ENCODE measurements around the gene CCDC148. TPM values are rescaled to one million over a fixed set of nuclear protein-coding genes. Genes with fewer than 3 reads are reported as not detected.

CCDC148 gene
- total RNA-seq, 1 donor from 2014 or later: 1.0 TPM

DNA sequence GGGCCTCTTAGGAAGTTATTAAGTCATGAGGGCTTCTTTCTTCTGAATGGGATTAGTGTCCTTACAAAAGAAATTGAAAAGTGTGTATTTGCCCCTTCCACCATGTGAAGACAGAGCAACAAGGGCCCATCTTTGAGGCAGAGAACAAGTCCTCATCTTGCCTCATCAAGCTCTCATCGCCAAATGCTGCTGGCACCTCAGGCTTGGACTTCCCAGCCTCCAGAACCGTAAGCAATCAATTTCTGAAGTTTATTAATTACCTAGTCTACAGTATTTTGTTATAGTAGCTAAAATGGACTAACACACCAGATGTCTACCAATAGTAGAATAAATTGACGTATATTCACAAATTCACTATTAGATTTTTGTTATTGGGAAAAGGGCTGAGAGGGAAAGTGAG, 74.6 kb downstream of the CCDC148 start:
- TF ChIP-seq, protein P1, sequence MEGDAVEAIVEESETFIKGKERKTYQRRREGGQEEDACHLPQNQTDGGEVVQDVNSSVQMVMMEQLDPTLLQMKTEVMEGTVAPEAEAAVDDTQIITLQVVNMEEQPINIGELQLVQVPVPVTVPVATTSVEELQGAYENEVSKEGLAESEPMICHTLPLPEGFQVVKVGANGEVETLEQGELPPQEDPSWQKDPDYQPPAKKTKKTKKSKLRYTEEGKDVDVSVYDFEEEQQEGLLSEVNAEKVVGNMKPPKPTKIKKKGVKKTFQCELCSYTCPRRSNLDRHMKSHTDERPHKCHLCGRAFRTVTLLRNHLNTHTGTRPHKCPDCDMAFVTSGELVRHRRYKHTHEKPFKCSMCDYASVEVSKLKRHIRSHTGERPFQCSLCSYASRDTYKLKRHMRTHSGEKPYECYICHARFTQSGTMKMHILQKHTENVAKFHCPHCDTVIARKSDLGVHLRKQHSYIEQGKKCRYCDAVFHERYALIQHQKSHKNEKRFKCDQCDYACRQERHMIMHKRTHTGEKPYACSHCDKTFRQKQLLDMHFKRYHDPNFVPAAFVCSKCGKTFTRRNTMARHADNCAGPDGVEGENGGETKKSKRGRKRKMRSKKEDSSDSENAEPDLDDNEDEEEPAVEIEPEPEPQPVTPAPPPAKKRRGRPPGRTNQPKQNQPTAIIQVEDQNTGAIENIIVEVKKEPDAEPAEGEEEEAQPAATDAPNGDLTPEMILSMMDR (IDR thresholded peaks at IDR 0.05; ENCODE audit: insufficient read depth, low read length, poor library complexity, severe bottlenecking): no peak
- H3K27me3 ChIP-seq (ENCODE audit: control insufficient read depth, insufficient read depth, low read length): no peaks in the 10 kb centered on the region
- no peak for DNase-seq (ENCODE audit: low read depth)
- no peaks in the 10 kb centered on the region for H3K36me3 ChIP-seq (ENCODE audit: control insufficient read depth, insufficient read depth, low read length)
- no peak overlapping the region for H3K4me3 ChIP-seq (ENCODE audit: low read depth, low read length)

DNA sequence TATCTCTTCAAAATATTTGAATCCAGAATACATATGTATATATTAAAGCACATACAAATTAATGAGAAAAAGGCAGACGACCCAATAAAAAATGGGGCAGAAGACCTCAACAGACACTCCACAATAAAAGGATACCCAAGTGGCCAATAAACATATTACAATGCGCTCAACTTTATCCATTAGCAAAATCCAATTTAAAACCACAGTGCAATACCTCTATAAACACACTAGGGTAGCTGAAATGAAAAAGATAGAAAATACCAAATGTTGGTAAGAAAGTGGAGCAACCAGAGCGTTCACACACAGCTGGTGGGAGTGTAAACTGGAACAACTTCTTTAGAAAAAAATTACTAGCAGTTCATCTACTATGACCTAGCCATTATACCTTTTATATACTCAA, 75.3 kb downstream of the CCDC148 start:
- TF ChIP-seq, protein P1 (IDR thresholded peaks at IDR 0.05; ENCODE audit: insufficient read depth, low read length, poor library complexity, severe bottlenecking): no peak
- Histone ChIP-seq H3K27me3 (ENCODE audit: control insufficient read depth, insufficient read depth, low read length) (no peaks in the 10 kb centered on the region), H3K36me3 (ENCODE audit: control insufficient read depth, insufficient read depth, low read length) (no peaks in the 10 kb centered on the region), H3K4me3 (ENCODE audit: low read depth, low read length) (no peak overlapping the region)
- DNase-seq (ENCODE audit: low read depth): no peak

DNA sequence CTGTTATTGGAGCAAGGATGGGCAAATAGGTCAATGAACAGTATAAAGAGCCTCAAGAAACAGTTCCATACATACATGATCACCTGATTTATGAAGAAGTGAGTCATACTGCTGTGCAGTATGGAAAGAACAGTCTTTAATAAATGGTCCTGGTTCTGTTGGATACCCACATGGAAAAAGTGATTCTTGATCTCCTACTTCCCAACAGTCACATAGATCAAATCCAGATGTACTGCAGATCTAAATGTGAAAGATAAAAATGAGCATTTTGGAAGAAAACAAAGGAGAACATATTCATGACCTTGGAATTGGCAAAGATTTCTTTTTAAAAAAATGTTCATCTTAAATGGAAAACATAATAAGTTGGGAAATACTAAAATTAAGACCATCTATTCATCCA, 75.8 kb downstream of the CCDC148 start:
- DNase-seq (ENCODE audit: low read depth): no peak
- TF ChIP-seq, protein P1 (IDR thresholded peaks at IDR 0.05; ENCODE audit: insufficient read depth, low read length, poor library complexity, severe bottlenecking): no peak

DNA sequence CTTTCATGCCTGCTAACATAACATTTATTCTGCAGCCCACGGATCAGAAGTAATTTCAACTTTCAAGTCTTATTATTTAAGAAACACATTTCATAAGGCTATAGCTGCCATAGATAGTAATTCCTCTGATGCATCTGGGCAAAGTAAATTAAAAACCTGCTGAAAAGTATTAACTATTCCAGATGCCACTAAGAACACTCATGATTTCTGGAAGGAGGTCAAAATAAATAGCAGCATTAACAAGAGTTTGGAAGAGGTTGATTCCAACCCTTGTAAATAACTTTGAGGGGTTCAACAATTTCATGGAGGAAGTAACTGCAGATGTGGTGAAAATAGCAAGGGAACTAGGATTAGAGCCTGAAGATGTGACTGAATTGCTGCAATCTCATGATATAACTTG, 77.6 kb downstream of the CCDC148 start:
- no peaks in the 10 kb centered on the region for H3K27me3 ChIP-seq (ENCODE audit: control insufficient read depth, insufficient read depth, low read length)
- no peaks in the 10 kb centered on the region for H3K36me3 ChIP-seq (ENCODE audit: control insufficient read depth, insufficient read depth, low read length)
- H3K4me3 ChIP-seq (ENCODE audit: low read depth, low read length): no peak overlapping the region
- TF ChIP-seq, protein P1 (IDR thresholded peaks at IDR 0.05; ENCODE audit: insufficient read depth, low read length, poor library complexity, severe bottlenecking): no peak
- DNase-seq (ENCODE audit: low read depth): no peak

More for the DNA sequence above, 75.8 kb downstream of the CCDC148 start:
- Histone ChIP-seq H3K36me3 (ENCODE audit: control insufficient read depth, insufficient read depth, low read length) (no peaks in the 10 kb centered on the region), H3K27me3 (ENCODE audit: control insufficient read depth, insufficient read depth, low read length) (no peaks in the 10 kb centered on the region), H3K4me3 (ENCODE audit: low read depth, low read length) (no peak overlapping the region)

DNA sequence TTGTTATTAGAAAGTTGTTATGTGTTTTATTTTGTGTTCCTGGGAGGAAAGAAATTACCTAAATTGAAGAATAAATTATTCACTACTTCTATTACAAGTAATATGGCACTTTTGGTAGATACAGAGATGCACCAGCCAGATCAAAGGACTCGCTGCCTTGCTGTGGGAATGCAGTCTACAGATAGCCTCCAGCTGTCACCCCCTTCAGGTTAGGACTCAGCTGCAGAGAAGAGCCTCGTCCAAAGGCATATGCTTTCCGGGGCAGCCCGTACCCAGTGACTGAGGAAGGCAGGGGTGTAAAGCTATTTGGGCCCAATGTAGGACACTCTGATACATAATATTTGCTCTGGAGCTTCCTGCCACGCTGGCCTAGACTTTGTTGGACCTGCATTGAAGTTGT, 90.2 kb downstream of the CCDC148 start:
- no peak overlapping the region for H3K4me3 ChIP-seq (ENCODE audit: low read depth, low read length)
- TF ChIP-seq, protein P1 (IDR thresholded peaks at IDR 0.05; ENCODE audit: insufficient read depth, low read length, poor library complexity, severe bottlenecking): no peak
- no peaks in the 10 kb centered on the region for H3K36me3 ChIP-seq (ENCODE audit: control insufficient read depth, insufficient read depth, low read length)
- H3K27me3 ChIP-seq (ENCODE audit: control insufficient read depth, insufficient read depth, low read length): no peaks in the 10 kb centered on the region
- no peak for DNase-seq (ENCODE audit: low read depth)

DNA sequence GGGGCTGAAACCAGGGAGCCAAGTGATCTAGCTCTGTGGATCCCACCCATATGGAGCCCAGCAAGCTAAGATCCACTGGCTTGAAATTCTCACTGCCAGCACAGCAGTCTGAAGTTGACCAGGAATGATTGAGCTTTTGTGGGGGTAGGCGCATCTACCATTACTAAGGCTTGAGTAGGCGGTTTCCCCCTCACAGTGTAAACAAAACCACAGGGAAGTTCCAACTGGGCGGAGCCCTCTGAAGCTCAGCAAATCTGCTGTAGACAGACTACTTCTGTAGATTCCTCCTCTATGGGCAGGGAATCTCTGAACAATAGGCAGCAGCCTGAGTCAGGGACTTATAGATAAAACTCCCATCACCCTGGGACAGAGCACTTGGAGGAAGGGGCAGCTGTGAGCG, 96.7 kb downstream of the CCDC148 start:
- DNase-seq (ENCODE audit: low read depth): peak; percentile 28
- no peak overlapping the region for H3K4me3 ChIP-seq (ENCODE audit: low read depth, low read length)
- H3K27me3 ChIP-seq (ENCODE audit: control insufficient read depth, insufficient read depth, low read length): no peaks in the 10 kb centered on the region
- TF ChIP-seq, protein P1 (IDR thresholded peaks at IDR 0.05; ENCODE audit: insufficient read depth, low read length, poor library complexity, severe bottlenecking): no peak
- H3K36me3 ChIP-seq (ENCODE audit: control insufficient read depth, insufficient read depth, low read length): no peaks in the 10 kb centered on the region

Measured in kidney epithelial cell (primary cell).